Limb (tissue), 2 donors: ENCODE measurements around the gene SEZ6.

ENCODE experiments used
- DNase-seq, 2 donors: peaks; one replicate each; pipeline ENCODE4 v3.0.0-alpha.2; 2016; ENCODE audit errors: extremely low spot score in 2 of 2

The SEZ6 gene

DNA sequence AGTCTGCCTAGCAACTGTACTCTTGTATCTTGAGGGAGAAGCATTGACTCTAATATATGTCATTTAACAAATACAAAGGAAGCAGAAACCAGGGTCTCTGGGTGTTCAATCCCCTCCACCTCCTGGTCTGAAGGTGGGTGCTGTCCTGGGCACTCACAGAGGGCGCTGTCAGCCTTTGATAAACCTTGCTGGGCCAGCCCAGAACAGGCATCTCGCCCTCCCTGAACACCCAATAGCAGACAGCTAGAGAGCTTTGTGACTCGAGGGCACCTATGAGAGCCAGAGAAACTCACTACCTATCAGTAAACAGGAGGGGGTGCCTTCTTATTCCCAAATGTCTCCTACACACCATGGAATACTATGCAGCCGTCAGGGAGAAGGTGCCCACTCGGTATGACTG lies 30.8 kb upstream of the SEZ6 start:
- DNase-seq, result no peak

DNA sequence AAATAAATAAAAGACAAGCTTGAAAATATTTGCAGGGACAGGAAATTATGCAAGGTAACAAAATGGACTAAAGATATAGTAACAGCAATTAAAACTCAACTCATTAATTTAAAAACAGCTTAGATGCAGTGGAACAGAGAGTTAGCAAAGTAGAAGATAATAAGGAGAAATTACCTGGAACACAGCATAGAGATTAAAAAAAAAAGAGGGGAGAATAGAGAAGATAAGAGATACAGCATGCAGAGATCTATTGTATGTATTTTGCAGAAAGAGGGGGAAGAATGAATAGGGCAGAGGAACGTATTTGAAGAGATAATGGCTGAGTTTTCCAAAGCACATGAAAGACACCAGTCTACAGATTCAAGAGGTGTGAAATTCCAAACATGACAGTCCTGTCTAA lies 28.7 kb upstream of the SEZ6 start:
- no peak for DNase-seq

DNA sequence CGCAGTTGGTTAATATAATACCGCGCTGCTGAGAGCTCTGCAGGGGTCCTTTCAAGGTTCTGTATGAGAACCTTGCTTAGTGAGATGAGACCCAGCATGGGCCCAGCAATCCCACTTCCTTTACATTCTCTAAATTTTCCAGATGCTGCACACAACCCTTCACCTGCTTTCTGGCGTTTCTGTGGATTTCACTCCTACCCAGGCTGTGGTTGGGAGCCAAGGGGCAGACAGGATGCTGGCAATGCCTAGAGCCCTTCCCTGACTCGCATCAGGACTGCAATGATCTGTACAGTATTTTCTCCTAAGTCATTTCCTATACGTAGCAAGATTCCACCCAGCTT lies 27.0 kb upstream of the SEZ6 start:
- DNase-seq, result no peak

DNA sequence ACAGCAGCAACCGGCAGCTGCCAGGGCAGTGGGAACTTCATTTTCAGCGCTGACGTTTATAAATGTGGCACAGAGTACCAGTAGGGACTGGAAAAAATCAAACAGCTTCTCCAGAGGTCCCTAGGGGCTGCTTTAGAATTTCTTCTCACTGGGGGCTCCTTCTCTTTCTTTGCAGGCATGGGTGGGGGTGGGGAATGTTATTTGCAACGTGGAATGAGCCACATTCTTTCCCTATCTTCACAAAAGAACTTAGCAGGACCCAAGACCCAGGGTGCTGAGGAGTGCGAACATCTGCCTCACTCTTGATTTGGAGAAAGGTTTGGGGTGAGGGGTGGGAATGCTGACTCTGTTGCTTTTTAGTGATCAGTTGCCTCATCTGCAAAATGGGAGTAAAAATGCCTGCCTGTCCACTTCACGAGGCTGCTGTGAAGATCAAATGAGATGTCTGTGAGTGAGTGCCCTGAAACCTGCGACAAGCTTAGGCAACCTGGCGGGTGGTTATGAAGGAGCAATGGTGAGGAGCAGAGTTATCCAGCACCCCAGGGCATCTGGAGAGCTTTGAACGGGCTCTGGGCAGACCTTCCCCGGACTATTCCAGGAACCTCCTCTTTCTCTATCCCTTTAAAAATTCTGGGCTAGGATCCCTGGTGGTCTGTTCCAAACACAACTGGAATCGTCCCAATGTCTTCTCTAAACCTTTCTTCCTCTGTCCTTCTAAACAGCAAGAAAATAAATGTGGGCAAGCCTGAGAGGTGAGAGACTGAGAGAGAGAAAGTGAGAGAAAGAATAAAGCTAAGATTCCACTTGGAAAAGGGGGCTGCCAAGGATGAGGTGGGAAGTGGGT lies 26.4 kb upstream of the SEZ6 start:
- DNase-seq, result no peak

DNA sequence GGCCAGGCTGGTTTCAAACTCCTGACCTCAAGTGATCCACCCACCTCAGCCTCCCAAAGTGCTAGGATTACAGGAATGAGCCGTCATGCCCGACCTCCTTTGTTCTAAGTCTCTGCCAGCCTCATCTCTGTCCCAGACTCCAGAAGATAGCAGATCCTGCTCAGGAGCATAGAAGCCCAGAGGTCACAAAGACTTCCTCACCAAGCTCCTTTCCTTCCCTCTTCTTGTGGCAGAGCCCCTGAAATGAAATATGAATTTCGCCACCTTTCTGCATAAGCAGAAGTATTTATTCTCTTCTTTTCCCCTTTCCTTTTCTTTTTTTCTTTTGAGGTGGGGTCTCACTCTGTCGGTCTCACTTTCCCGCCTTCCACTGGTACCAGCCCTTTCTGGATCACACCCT lies 25.7 kb upstream of the SEZ6 start:
- no peak for DNase-seq

DNA sequence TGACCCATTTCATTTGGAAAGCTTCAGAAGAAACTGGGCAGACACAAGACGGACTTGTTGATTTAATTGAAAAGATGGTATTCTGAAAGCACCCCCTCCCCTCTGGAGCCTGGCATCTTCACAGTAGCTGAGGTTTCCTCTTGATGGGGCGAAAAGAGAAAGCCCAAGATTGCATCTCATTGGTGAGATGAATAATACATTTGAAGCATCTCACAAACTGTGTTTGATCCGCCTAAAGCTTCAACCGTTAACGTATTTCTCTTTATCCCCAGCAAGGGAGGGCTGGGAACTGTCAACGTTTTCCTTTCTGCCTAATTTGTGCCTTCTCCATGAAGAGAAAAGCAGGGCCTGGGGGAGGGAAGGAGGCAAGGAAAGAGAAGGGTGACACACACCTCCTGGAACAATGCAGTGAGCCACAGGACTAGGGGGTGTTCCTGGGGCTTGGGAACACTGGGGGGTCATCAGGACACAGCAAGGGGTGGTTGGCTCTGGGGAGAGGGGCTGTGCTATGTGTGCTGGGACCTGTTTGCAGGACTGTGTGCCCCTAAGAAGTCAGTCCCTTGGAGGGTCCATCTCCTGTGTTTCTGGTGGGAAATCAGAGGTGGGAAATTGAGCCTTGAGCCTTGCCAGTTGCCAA lies 18.6 kb upstream of the SEZ6 start:
- no peak for DNase-seq

DNA sequence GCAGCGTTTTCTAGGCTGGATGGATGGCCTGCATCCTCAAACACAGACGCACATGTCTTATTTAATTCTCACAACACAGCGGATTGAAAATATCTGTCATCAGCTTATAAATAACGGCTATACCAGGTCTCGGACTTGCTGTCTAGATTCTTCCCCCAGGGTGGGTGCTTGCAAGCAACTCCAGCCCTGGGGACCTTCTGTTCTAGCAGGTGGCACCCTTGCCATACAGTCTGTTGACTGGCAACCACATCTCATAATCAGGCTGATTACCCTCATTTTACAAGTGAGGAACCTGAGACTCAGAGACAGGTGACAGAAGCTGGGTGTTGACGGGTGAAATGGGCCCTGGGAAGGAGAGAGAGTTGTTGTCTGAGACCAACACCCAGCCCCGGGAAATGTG lies 16.2 kb upstream of the SEZ6 start:
- no peak for DNase-seq

DNA sequence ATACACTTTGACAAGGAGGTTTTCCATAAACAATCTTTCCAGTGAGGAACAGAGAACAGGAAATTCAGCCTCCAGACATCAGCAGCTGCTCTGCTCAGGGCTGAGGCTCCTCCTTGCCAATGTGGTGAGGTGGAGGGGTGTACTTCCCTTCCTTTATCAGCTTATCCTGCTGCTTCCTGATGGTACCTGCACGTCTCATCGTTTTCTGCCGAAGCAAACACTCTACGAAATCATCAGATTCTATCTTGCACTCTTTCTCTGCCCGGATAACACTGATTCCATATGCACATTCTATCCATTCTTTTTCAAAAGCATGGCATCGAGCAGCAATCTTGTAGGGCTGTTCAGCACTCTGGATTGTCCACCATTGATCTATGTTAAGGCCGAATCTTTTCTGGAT lies 15.4 kb upstream of the SEZ6 start:
- DNase-seq, result no peak

DNA sequence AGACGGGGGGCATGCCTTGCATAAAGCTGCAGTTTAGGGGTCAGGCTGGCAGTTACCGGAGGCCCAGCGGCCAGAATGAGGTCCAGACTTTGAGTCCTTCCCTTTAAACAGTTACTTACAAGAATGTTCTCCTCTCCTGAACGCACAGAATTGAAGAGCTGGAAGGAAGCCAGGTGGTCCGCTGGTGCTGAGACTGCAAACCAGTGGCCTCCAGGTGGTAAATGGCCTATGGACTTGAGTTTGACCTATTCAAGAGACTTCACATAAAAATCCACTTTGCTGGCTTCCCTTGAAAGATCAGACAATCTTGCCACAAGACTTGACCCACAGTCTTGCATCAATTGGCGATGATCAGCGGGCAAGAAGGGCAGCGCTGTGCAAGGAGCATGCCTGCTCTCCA lies 14.7 kb upstream of the SEZ6 start:
- DNase-seq, result no peak

DNA sequence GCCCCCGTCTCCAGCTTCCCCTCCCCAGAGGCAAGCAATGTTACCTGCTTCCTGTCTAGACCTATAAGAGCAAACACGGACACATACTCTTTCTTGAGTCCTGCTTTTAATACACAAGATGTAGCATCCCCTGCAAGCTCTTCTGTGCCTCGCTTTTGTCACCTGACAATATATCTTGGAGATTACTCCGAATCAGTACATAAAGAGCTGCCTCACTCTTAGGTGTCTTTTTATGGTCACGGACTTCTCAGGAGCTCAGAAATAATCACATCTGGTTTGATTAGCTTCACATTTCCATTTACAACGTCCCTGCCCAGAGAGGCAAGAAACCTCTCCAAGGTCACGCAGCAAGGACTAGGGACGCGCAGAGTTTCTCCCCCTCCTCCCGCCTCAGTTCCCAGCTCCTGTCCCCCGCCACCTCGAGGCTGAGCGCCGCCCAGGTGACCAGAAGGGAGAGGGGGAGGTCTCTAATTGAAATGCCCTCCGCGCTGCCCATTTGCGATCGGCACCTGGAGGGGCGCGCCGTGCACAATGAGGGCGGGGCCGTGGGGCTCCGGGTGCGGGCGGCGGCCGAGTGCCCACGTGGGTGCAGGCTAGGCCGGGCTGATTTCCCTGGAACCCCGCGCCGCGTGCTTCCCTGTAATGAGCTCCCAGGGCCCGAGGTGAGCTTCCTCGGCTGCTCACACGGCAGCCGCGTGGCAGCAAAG lies 13.8 kb upstream of the SEZ6 start:
- DNase-seq, result no peak

DNA sequence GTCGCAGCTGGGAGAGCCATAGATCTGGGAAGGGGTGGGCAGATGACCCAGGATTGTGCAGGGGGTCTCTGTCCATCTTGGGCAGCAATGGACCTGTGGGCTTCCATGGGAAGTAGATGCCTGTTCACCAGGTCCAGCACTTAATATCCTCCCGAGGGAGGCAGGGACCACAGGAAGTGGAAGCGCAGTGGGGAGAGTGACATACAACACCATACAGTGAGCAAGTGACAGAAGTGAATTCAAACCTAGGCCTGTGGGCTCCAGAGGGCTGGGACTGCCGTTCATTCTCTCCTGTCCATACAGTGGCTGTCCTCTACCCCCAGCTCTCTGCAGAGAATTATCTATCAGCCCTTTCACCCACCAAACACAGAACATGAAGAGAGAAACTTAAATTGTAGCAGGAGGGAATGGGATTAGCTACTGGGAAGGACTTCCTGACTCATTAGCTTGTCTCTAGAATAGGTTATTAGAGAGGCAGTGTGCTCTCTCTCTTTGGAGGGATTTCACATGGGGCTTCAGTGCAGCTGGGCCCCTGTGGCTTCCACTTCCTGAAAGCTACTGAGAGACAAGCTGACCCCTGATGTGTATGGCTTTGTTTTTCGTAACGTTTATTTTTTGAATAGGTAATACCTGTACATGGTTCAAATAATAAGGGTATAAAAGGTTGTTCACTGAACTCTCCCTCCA lies 13.1 kb upstream of the SEZ6 start:
- no peak for DNase-seq

DNA sequence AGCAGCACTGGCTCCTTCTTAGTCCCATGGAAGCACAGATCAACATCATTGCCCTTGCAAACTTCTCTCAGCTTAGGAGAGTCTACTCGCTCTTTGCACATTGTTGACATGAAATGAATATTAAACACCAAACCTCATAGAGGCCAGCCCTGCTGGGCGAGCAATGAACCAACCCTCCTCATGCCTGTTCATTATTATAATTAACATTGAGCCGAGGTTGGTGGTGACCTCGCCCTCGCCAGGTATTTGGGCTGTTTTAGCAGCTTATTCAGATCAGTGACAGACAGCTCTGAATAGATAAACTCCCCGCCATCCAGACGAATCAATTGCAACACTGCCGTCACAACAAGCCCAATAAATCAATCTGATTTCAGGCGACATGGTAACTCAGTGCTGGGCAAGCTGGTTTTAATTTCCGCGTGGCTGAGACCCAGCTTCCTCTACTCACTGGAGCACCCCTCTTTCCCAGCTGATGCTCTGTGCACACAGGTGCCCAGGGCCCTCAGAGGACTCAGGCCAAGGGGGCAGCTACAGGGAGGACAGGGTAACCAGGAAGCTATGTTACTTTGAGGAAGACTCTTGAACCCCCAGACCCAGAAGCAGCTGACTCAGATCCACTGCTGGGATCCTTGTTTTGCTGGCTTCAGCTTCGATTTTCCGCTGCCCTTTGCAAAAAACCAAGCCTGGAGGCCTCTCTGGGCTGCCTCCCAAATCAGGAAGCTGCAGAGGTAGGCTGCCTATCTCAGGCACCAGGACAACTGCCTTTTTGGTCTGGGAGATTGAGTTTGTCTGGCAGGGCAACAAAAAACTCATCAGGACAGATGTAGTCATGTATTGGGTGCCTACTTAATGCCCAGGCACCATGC lies 10.7 kb upstream of the SEZ6 start:
- no peak for DNase-seq

DNA sequence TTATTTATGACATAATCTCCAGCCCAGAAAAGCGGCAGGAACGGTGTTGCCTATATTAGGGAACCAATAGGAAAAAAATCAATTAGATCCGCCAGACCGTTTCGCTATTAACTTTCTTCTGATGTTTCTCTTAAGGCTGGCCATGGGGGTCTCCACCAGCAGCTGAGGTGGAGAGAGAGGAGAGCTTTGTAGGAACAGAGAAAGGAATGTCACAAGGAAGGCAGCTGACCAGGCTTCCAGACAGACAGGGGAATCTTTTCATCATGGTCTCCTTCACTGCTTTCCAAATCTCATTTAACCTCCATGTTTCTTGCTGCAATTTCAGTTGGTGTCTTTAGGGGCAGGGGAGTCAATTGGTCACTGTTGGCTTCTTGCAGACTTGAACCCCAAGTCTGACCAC lies 8.9 kb upstream of the SEZ6 start:
- DNase-seq, result no peak

DNA sequence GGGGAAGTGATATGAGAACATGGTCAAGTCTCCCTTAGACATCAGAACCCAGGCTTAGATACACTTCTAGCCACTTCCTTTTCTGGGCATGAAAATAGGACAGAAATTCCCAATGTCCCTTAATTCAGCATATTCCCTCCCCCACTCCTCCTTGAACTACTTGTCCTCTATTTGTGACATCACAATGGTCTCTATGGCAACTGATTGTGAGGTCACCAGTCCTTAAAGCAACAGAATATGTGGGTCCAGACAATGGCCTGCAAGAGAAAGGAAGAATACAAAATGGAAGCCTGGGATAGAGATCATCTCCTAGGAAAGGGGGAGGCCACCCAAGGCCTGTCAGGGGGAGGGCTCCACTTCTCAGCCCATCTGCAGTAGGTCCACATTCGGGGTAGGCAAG lies 6.7 kb upstream of the SEZ6 start:
- no peak for DNase-seq

DNA sequence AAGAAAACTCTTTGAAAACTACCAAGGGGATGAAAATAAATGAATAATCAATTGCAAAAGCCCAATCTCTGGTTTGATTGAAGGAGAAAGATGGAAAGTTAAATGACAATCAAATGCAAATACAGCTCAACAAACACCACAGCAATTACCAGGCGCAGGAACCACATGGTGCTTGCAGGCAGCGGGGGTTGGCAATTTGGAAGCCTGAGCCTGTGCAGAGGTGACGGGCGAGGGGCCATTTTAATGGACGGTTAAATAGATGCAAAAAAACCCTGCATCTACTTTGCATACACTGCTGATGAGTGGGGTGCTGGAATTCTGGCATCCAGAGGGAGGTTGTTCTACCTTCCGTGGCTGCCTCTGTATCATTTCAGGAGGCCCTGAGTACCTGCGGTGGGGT lies 4.8 kb upstream of the SEZ6 start:
- DNase-seq, result no peak

DNA sequence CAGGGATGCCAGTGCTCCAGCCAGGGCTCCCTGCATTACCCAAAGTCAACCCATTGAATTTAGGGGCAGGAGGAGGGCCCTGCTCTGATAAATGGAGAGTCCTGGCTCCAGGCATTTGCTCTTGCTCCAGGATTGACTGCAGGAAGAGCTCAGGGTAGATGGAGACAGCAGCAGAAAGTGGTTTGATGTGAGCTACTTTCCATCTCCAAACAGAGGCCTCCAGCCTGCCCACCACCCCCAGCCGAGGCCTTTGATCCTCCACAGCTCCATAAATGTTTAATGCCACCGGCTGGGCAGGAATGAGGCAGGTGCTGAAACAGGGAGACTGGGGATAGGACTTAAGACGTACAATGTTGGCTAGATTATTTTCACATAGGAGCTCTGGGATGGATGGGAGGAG lies 4.3 kb upstream of the SEZ6 start:
- DNase-seq, result no peak

DNA sequence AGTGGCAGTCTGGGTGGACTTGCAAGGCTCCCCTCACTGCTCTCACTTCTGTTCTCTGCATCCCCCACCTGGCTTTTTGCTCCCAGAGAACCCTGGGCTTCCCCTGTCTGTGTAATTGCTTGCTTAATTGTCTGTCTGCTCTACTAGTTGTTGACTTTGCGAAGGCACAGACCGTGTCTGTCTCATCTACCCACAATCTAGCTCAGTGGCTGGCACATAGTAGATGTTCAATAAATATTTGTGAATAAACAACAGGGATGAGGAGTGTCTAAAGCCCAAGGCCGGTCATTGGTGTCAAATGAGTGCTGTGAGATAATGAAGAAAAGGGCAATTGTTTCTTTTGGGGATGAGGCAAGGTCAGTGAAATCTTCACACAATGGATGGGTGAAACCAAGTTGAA lies 2.8 kb upstream of the SEZ6 start:
- DNase-seq, result no peak

DNA sequence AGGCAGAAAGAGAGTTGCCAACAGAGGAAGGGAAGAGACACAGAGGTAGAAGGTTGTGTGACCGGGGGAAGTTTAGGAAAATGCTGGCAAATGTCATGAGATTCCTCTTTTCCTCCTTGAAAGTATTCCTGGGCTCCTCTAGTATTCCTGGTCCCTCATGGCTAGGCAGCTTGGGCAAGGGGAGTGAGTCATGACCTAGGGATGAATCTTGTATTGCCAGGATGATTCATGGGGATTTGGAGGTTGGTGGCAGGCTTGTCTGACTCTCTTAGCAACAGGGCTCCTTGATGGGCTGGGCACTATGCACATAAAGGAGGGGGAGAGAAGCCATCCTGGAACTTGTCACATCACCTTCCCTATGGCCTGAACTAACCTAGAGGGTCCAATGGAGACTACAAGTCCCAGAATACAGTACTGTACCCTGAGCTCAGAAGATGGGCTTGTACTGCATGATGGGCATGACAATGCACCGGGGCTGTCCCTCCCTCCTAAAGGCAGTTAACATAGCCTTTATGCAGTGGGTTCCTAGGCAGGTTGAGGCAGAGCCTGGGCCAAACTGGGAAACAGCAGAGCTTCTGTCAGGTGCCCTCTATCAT lies 2.1 kb upstream of the SEZ6 start:
- no peak for DNase-seq

DNA sequence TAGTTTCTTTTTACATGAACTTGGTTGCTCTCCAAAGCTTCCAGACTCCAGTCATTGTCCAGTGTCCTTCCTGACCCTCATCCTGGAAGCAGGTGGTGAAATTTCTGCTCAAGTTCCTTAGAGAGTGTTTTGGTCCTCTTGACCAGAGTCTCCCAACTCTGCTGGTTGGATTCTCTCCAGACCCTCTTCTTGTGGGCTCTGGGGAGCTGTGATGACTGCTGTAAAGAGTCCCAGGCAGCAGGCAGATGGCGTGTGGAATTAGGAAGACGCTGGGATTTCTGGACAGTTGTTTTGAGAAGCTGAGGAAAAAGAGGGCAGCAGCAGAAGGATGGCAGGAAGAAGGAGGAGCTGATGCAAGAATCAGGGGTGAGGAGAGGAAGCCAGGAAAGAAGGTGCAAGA lies 1.6 kb upstream of the SEZ6 start:
- DNase-seq, result no peak

DNA sequence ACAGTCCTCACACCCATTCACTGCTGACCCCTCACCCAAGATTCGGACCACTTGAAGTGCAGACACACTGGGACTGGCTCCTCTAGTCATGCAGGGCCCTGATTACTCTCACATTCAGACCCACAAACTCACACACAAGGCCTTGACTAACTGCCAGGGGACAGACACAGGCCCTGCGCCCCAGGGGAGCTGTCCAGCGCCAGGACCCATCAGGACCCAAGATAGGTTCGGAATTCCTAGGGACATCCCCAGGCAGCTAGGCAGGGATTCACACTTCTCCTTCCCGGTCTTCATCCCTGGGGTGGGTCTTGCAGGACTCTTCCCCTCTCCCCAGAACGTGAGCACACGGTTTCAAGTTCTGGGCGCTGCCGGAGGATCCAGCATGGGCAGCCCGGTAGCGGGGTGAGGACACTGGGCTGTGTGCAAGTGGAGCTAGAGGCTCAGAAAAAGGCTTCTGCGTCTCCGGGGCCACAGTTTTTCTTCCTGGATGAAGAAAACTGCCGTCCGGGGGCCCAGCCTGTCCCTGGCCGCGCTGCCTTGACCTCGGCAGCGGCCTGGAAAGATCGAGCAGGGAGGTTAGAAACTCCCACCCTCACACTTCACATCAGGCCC lies 1.6 kb downstream of the SEZ6 start:
- DNase-seq, result no peak

DNA sequence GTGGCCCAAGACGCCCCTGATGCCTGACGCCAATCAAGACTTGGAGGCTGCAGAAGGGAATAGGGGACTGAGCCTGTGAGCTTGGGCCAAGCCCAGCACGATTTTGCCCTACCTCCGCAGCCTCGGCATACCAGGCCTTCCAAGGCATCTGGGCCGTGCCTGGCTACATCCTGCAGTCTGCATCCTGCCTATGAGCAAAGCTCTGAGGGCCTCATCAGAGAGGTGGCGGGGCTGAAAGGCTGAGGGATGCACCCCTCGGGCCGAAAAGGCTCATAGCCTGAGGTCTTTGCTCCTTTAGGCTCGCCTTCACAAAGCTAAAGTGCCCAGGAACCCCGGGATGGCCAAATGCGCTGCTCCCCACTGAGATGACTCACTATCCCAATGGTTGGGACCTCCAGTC lies 2.5 kb downstream of the SEZ6 start:
- DNase-seq, result no peak
